ENCODE results near the gene CABCOCO1. TPM values are rescaled to one million over a fixed set of nuclear protein-coding genes. Genes with fewer than 3 reads are reported as not detected.
A peak's percentile ranks its signal among the peaks of the same experiment; 100 is the strongest.

The CABCOCO1 gene
- total RNA-seq, 1 donor, result 2.2 TPM

DNA sequence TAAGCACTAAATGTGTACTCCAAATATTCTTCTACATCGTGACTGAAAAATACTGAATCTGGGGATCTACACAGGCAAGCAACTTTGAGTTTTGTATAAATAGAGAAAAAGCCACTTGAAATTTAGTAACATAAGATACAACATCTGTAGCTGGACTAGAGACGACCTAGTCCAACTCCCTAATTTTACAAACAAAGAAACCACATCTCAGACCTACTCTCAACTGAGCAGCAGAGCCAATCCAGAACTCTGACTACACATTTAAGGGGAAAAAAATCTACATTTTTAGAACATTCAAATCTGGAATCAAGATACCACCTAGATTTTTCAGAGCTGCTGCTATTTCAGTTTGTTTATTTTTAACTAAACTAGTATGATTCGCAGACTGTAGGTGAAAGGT lies 88.9 kb downstream of the CABCOCO1 start:
- DNase-seq (ENCODE audit: insufficient read length, low spot score, missing footprints), result no peak
- no peak overlapping the region for H3K4me3 ChIP-seq (ENCODE audit: insufficient read depth, low read length)
- H2AFZ ChIP-seq (ENCODE audit: low read length), result peak overlapping the region; percentile 49
- H3K4me2 ChIP-seq (ENCODE audit: insufficient read depth, low read length), result peak overlapping the region; percentile 22
- H3K27me3 ChIP-seq (ENCODE audit: insufficient read depth, low read length), result no peaks in the 10 kb centered on the region
- H3K4me1 ChIP-seq (ENCODE audit: insufficient read depth, low read length), result peaks cover 29% of the 10 kb centered on the region
- TF ChIP-seq, protein P1, sequence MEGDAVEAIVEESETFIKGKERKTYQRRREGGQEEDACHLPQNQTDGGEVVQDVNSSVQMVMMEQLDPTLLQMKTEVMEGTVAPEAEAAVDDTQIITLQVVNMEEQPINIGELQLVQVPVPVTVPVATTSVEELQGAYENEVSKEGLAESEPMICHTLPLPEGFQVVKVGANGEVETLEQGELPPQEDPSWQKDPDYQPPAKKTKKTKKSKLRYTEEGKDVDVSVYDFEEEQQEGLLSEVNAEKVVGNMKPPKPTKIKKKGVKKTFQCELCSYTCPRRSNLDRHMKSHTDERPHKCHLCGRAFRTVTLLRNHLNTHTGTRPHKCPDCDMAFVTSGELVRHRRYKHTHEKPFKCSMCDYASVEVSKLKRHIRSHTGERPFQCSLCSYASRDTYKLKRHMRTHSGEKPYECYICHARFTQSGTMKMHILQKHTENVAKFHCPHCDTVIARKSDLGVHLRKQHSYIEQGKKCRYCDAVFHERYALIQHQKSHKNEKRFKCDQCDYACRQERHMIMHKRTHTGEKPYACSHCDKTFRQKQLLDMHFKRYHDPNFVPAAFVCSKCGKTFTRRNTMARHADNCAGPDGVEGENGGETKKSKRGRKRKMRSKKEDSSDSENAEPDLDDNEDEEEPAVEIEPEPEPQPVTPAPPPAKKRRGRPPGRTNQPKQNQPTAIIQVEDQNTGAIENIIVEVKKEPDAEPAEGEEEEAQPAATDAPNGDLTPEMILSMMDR (IDR thresholded peaks at IDR 0.05; ENCODE audit: extremely low read depth, low read depth, low read length), result no peak
- no peaks in the 10 kb centered on the region for H3K9me3 ChIP-seq (ENCODE audit: low read depth, low read length)
- peak overlapping the region; percentile 29 for H3K27ac ChIP-seq (ENCODE audit: low read depth, low read length)
- H4K20me1 ChIP-seq (ENCODE audit: insufficient read depth, low read length), result no peaks in the 10 kb centered on the region
- H3K36me3 ChIP-seq (ENCODE audit: insufficient read depth, low read length), result no peaks in the 10 kb centered on the region
- no peaks in the 10 kb centered on the region for H3K79me2 ChIP-seq (ENCODE audit: insufficient read depth, low read length)

DNA sequence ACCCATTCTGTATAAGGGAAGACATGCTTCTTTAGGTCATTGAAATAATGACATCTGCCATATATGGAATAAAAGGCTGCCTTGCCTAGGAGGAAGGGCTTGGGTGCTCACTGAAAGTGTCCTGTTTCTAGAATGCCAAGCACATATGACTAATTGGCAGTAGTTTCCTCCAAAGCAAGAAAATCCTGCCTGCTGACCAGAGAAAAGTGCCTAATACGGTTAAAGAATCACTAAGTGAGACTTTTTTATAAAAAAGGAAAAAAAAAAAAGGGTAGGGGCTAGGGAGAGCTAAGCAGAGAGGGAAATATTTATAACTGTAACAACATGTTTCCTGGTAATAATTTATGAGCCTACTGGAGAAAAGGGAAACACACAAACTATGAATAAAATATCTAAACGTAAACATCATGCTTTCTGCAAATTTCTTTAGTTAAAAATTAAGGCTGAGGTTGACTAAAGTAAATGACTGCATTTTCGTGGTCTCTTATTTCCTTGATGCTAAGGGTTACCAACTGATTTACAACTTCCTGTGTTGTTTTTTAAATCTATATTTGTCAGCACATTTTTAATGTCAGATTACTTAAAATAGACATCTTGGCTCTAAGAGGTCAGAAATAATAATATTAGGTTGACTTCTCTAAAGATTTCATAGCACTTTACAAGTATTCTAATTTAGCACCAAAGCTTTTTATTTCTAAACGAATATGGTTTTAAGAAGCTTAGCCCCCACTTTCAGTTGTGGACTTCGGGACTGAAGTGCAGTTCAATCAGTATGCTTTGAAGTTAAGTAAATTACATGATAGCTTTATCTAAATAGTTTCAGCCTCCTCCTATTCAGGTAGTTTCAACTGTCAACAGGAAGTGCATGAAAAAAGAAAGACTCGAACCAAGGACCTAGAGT lies 89.6 kb downstream of the CABCOCO1 start:
- TF ChIP-seq, protein P1 (IDR thresholded peaks at IDR 0.05; ENCODE audit: extremely low read depth, low read depth, low read length), result no peak
- peak overlapping the region; percentile 29 for H3K27ac ChIP-seq (ENCODE audit: low read depth, low read length)
- no peaks in the 10 kb centered on the region for H3K27me3 ChIP-seq (ENCODE audit: insufficient read depth, low read length)
- no peak for DNase-seq (ENCODE audit: insufficient read length, low spot score, missing footprints)
- peaks cover 31% of the 10 kb centered on the region for H3K4me1 ChIP-seq (ENCODE audit: insufficient read depth, low read length)
- H2AFZ ChIP-seq (ENCODE audit: low read length), result peak overlapping the region; percentile 45
- no peaks in the 10 kb centered on the region for H4K20me1 ChIP-seq (ENCODE audit: insufficient read depth, low read length)
- H3K9me3 ChIP-seq (ENCODE audit: low read depth, low read length), result no peaks in the 10 kb centered on the region
- no peaks in the 10 kb centered on the region for H3K79me2 ChIP-seq (ENCODE audit: insufficient read depth, low read length)
- peak overlapping the region; percentile 22 for H3K4me2 ChIP-seq (ENCODE audit: insufficient read depth, low read length)
- no peaks in the 10 kb centered on the region for H3K36me3 ChIP-seq (ENCODE audit: insufficient read depth, low read length)
- no peak overlapping the region for H3K4me3 ChIP-seq (ENCODE audit: insufficient read depth, low read length)

DNA sequence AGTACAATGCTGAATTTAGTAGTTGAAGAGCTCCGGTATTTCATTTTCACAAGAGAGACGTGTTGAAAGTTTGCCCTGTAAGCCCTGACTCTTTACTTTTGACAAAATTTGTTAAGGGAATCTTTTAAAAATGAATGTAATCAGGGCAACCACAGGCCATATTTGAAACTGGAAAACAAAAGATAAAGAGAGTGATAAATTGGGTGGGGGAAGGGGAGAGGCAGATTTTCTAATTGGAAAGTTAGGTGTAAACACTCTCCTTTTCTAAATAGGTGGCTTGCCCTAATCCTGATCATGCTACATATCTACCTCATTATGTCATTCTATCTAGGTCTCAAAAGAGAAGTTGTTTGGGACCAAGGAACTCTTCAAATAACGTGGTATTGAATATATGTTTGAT lies 90.7 kb downstream of the CABCOCO1 start:
- Histone ChIP-seq H3K9me3 (ENCODE audit: low read depth, low read length) (no peaks in the 10 kb centered on the region), H3K27ac (ENCODE audit: low read depth, low read length) (no peak overlapping the region), H3K27me3 (ENCODE audit: insufficient read depth, low read length) (no peaks in the 10 kb centered on the region), H3K4me2 (ENCODE audit: insufficient read depth, low read length) (no peak overlapping the region), H2AFZ (ENCODE audit: low read length) (no peak overlapping the region), H3K4me1 (ENCODE audit: insufficient read depth, low read length) (peaks cover 38% of the 10 kb centered on the region), H4K20me1 (ENCODE audit: insufficient read depth, low read length) (no peaks in the 10 kb centered on the region), H3K36me3 (ENCODE audit: insufficient read depth, low read length) (no peaks in the 10 kb centered on the region), H3K79me2 (ENCODE audit: insufficient read depth, low read length) (no peaks in the 10 kb centered on the region), H3K4me3 (ENCODE audit: insufficient read depth, low read length) (no peak overlapping the region)
- no peak for DNase-seq (ENCODE audit: insufficient read length, low spot score, missing footprints)
- TF ChIP-seq, protein P1 (IDR thresholded peaks at IDR 0.05; ENCODE audit: extremely low read depth, low read depth, low read length), result no peak
